Fibroblast of mammary gland (primary cell): ENCODE data around the gene BSPRY.

Source experiments
- DNase-seq: peaks from one replicate; pipeline ENCODE4 v3.0.0-alpha.2; 2010; ENCODE audit warnings: low read depth
- H3K4me3 ChIP-seq: 2 replicates; pipeline ENCODE4 v1.5.1; 2011; ENCODE audit warnings: low read depth, mild to moderate bottlenecking, low read length, moderate library complexity; ENCODE audit not compliant: control insufficient read depth
- CTCF ChIP-seq: conservative IDR thresholded peaks from 2 replicates; pipeline ENCODE4 v1.5.1; 2011; ENCODE audit warnings: low read depth, low read length, inconsistent platforms; ENCODE audit not compliant: control insufficient read depth, insufficient read depth

The BSPRY gene

GRCh38 chr9:113390192-113390960, 41.0 kb downstream of the BSPRY start:
- no peak for TF ChIP-seq CTCF
- H3K4me3 ChIP-seq = no peak overlapping the region

GRCh38 chr9:113391917-113392316, 42.6 kb downstream of the BSPRY start:
- TF ChIP-seq CTCF = no peak
- no peak overlapping the region for H3K4me3 ChIP-seq
- DNase-seq = no peak

More at GRCh38 chr9:113390192-113390960, 41.0 kb downstream of the BSPRY start:
- no peak for DNase-seq

GRCh38 chr9:113393281-113393680, 43.9 kb downstream of the BSPRY start:
- no peak overlapping the region for H3K4me3 ChIP-seq
- DNase-seq = no peak
- TF ChIP-seq CTCF = no peak

DNA sequence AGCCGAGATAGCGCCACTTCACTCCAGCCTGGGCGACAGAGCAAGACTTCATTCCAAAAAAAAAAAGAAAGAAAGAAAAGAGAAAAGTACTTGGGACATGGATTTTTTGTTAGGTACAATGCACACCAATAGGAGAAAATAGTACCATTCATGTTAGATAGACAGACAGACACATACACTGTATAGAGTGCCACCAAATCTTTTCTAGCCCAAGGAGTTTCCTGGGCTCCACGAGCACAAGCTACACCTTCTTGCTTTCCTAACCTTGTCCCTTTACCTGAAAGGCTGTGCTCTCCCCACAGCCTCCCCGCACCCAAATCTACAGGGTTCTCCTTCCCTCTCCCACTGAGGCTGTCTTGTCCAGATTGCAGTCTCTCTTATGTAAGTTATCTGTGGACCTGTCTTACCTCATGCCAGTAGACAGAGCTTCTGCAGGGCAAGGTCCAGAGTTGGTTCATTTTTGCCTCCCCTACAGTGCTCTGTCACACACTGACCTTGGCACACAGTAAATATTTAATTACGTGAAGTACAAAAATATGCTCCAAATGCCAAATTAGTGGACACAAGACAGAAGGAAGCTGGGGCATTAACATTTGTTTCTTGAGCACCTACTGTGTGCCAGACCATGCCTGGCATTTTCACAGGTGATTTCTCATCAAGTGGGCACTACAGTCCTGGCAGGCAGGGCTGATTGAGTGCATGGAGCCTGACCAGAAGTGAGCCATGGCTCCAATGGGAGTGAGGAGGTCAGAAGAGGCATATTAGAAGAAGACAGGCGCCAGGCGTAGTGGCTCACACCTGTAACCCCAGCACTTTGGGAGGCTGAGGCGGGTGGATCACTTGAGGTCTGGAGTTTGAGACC, 45.9 kb downstream of the BSPRY start:
- no peak for DNase-seq
- H3K4me3 ChIP-seq = no peak overlapping the region
- no peak for TF ChIP-seq CTCF

DNA sequence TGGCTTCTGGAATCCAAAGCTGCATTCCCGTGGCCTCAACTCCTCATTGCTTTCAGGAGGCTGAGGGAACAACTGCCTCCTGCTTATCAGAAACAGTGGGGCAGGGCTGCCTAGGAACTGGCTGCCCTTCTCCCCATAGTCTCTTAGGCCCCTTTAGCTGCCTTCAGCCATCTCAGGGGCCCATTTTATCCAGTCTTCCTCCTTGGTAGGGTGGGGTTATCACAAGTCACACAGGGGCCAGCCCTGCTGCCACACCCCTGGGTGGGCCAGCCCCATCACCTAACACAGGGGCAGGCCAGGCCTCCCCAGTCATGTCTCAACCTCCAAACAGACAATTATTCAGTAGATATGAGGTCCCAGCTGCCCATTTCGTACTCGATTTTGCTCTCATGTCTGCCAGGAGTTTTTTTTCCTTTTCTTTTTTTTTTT, 47.9 kb downstream of the BSPRY start:
- TF ChIP-seq CTCF = no peak
- no peak for DNase-seq
- no peak overlapping the region for H3K4me3 ChIP-seq

DNA sequence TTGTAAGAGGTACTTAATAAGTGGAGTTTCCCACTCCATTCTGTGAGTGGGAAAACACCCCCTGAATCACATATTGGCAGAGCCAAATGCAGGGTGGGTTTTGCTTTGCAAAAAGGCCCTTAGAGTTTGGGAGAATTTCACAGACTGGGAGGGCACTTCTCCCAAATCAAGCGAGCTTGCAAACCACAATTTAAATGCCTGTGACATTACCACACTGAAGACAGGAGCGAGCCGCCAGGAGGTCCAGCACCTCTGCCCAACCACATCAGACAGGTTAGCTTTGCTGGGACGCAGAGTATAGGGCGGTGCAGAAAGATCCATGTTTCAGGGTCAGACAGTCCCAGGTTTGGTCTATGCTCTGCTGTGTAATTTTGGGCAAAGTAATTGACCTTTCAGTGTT, 49.5 kb downstream of the BSPRY start:
- TF ChIP-seq CTCF = no peak
- DNase-seq = no peak
- no peak overlapping the region for H3K4me3 ChIP-seq
